Gastroesophageal sphincter (tissue), 2 donors: Measurements from ENCODE around the gene MZT2B.

ENCODE experiments used
- POLR2A ChIP-seq, 2 donors: fragments of 450-650 bp; IDR thresholded peaks; one replicate each; pipeline ENCODE4 v1.6.1; 2017; ENCODE audit warnings: antibody characterized with exemption in 2 of 2, mild to moderate bottlenecking in 2 of 2, moderate library complexity in 1 of 2
- POLR2AphosphoS5 ChIP-seq: sonication (generic); formaldehyde crosslinking; IDR thresholded peaks from one replicate; pipeline ENCODE4 v1.6.1; 2017; ENCODE audit warnings: antibody characterized with exemption

- TF ChIP-seq POLR2A (IDR thresholded peaks at IDR 0.05), result no peak
- TF ChIP-seq POLR2AphosphoS5, result no peak
Observed at GRCh38 chr2:130152816-130153595, 29.1 kb upstream of the MZT2B start.
